ENCODE results near the gene BCAP31.

GRCh38 chrX:153688911-153689590 lies 35.1 kb downstream of the BCAP31 start:
- TF ChIP-seq CTCF (conservative IDR thresholded peaks at IDR 0.05) (no peak), ZFX (IDR thresholded peaks at IDR 0.05) (no peak)
